OCI-LY7 (cell line): ENCODE data around the gene LINGO3.

Experiments used
- CTCF ChIP-seq: fragments of 200-600 bp; sonication (generic); conservative IDR thresholded peaks from 2 replicates; pipeline ENCODE4 v1.5.1; 2014; ENCODE audit warnings: mild to moderate bottlenecking, antibody characterized with exemption, low read length, moderate library complexity, mixed read lengths
- EZH2phosphoT487 ChIP-seq: fragments of 200-600 bp; sonication (generic); IDR thresholded peaks from 2 replicates; pipeline ENCODE4 v1.6.1; 2018; ENCODE audit warnings: low read depth, borderline replicate concordance, mild to moderate bottlenecking, mixed run types, antibody characterized with exemption, low read length, moderate library complexity, mixed read lengths

- TF ChIP-seq CTCF: no peak
- TF ChIP-seq EZH2phosphoT487: no peak
Observed at GRCh38 chr19:2274185-2274711, 33.7 kb downstream of the LINGO3 start.
